ENCODE measurements around the gene MLLT1. TPM values are rescaled to one million over a fixed set of nuclear protein-coding genes. Genes with fewer than 3 reads are reported as not detected.

The MLLT1 gene
- total RNA-seq, 1 experiment from 2014 or later: 44.2 TPM

- intact Hi-C loops (cut with micrococcal nuclease; ENCODE audit: unreplicated experiment): no loop called here
- H3F3A ChIP-seq (ENCODE audit: insufficient read depth, low read depth): no peaks in the 10 kb centered on the region
- no TSS peak for BruUV-seq (replicated peaks)
- H3K4me1 ChIP-seq (replicated peaks; ENCODE audit: insufficient read depth): no peaks in the 10 kb centered on the region
- H3K9me3 ChIP-seq (ENCODE audit: insufficient read depth, low read depth): no peaks in the 10 kb centered on the region
- H3K4me2 ChIP-seq: no peak overlapping the region
- H3K9me2 ChIP-seq (ENCODE audit: insufficient read depth): no peaks in the 10 kb centered on the region
- H3K36me3 ChIP-seq (ENCODE audit: low read depth): no peaks in the 10 kb centered on the region
- TF ChIP-seq CTCF (conservative IDR thresholded peaks at IDR 0.05) (no peak), EZH2 (IDR thresholded peaks at IDR 0.05; ENCODE audit: low read depth) (no peak)
- H3K27me3 ChIP-seq (ENCODE audit: insufficient read depth, low read depth): no peaks in the 10 kb centered on the region
- ChIA-PET CTCF (no interaction called here), POLR2A (ENCODE audit: unreplicated experiment) (no interaction called here)
- no peak overlapping the region for H3K27ac ChIP-seq
- no peak overlapping the region for H2AFZ ChIP-seq
- DNase-seq: no peak
- peaks cover 10% of the 10 kb centered on the region; the same call in 1 of the 2 replicates for H3K79me2 ChIP-seq (ENCODE audit: low read depth)
- no peaks in the 10 kb centered on the region; the same call in 1 of the 2 replicates for H4K20me1 ChIP-seq (ENCODE audit: insufficient read depth)
- H3K4me3 ChIP-seq: no peak overlapping the region
Measured at GRCh38 chr19:6248341-6248740, 31.4 kb downstream of the MLLT1 start.

- CTCF ChIA-PET: interaction anchor here (0.8 kb wide), 1 partner anchor 41 kb away, joined by 3 read pairs; no protein-coding TSS in a partner anchor
Measured at GRCh38 chr19:6247007-6247288, 32.8 kb downstream of the MLLT1 start.

GRCh38 chr19:6246174-6247006 is 33.4 kb downstream of the MLLT1 start:
- Histone ChIP-seq H3K27ac (no peak overlapping the region), H3K4me2 (no peak overlapping the region), H3K4me1 (replicated peaks; ENCODE audit: insufficient read depth) (no peaks in the 10 kb centered on the region), H3K4me3 (no peak overlapping the region), H3F3A (ENCODE audit: insufficient read depth, low read depth) (no peaks in the 10 kb centered on the region), H4K20me1 (ENCODE audit: insufficient read depth) (no peaks in the 10 kb centered on the region; the same call in 1 of the 2 replicates), H3K36me3 (ENCODE audit: low read depth) (no peaks in the 10 kb centered on the region), H3K9me3 (ENCODE audit: insufficient read depth, low read depth) (no peaks in the 10 kb centered on the region), H3K9me2 (ENCODE audit: insufficient read depth) (no peaks in the 10 kb centered on the region), H2AFZ (no peak overlapping the region), H3K79me2 (ENCODE audit: low read depth) (peaks cover 12% of the 10 kb centered on the region; the same call in 1 of the 2 replicates), H3K27me3 (ENCODE audit: insufficient read depth, low read depth) (no peaks in the 10 kb centered on the region)
- POLR2A ChIA-PET (ENCODE audit: unreplicated experiment): no interaction called here
- no peak for DNase-seq
- no TSS peak for BruUV-seq (replicated peaks)
- CTCF ChIA-PET: interaction anchor here (0.8 kb wide), 1 partner anchor 42 kb away, joined by 3 read pairs; no protein-coding TSS in a partner anchor
- TF ChIP-seq EZH2 (IDR thresholded peaks at IDR 0.05; ENCODE audit: low read depth) (no peak), CTCF (conservative IDR thresholded peaks at IDR 0.05) (no peak)
- intact Hi-C loops (cut with micrococcal nuclease; ENCODE audit: unreplicated experiment): no loop called here

More at GRCh38 chr19:6247007-6247288, 32.8 kb downstream of the MLLT1 start:
- Histone ChIP-seq H3K27ac (no peak overlapping the region), H3K36me3 (ENCODE audit: low read depth) (no peaks in the 10 kb centered on the region), H4K20me1 (ENCODE audit: insufficient read depth) (no peaks in the 10 kb centered on the region; the same call in 1 of the 2 replicates), H3K27me3 (ENCODE audit: insufficient read depth, low read depth) (no peaks in the 10 kb centered on the region), H2AFZ (no peak overlapping the region), H3K4me3 (no peak overlapping the region), H3K4me2 (no peak overlapping the region), H3K4me1 (replicated peaks; ENCODE audit: insufficient read depth) (no peaks in the 10 kb centered on the region), H3K79me2 (ENCODE audit: low read depth) (peaks cover 12% of the 10 kb centered on the region; the same call in 1 of the 2 replicates), H3K9me3 (ENCODE audit: insufficient read depth, low read depth) (no peaks in the 10 kb centered on the region), H3F3A (ENCODE audit: insufficient read depth, low read depth) (no peaks in the 10 kb centered on the region), H3K9me2 (ENCODE audit: insufficient read depth) (no peaks in the 10 kb centered on the region)
- intact Hi-C loops (cut with micrococcal nuclease; ENCODE audit: unreplicated experiment): no loop called here
- no TSS peak for BruUV-seq (replicated peaks)
- TF ChIP-seq CTCF (conservative IDR thresholded peaks at IDR 0.05): no peak
- TF ChIP-seq EZH2 (IDR thresholded peaks at IDR 0.05; ENCODE audit: low read depth): no peak
- no peak for DNase-seq
- POLR2A ChIA-PET (ENCODE audit: unreplicated experiment): no interaction called here
